ENCODE data around the gene PKNOX2. TPM values are rescaled to one million over a fixed set of nuclear protein-coding genes. Genes with fewer than 3 reads are reported as not detected.
A peak's percentile ranks its signal among the peaks of the same experiment; 100 is the strongest.

The PKNOX2 gene
- total RNA-seq, 1 experiment from 2014 or later: 15.3 TPM

- H3K27me3 ChIP-seq: no peaks in the 10 kb centered on the region
- DNase-seq: no peak
- H3K4me3 ChIP-seq: no peak overlapping the region
- no peaks in the 10 kb centered on the region for H3K9me3 ChIP-seq
- H3K36me3 ChIP-seq: peaks cover 9% of the 10 kb centered on the region
Measured at GRCh38 chr11:125179895-125180294, 15.3 kb downstream of the PKNOX2 start.

GRCh38 chr11:125180413-125181305 is 16.1 kb downstream of the PKNOX2 start:
- DNase-seq: peak; percentile 37
- no peak overlapping the region for H3K4me3 ChIP-seq
- peaks cover 14% of the 10 kb centered on the region for H3K36me3 ChIP-seq
- no peaks in the 10 kb centered on the region for H3K9me3 ChIP-seq
- no peaks in the 10 kb centered on the region for H3K27me3 ChIP-seq

- Histone ChIP-seq H3K4me3 (no peak overlapping the region), H3K9me3 (peaks cover 8% of the 10 kb centered on the region), H3K27me3 (no peaks in the 10 kb centered on the region), H3K36me3 (peaks cover 20% of the 10 kb centered on the region)
- DNase-seq: no peak
Measured at GRCh38 chr11:125182573-125182972, 18.0 kb downstream of the PKNOX2 start.

GRCh38 chr11:125183641-125184040 is 19.1 kb downstream of the PKNOX2 start:
- H3K9me3 ChIP-seq: peaks cover 8% of the 10 kb centered on the region
- DNase-seq: no peak

GRCh38 chr11:125188021-125188420 is 23.5 kb downstream of the PKNOX2 start:
- H3K9me3 ChIP-seq: peaks cover 8% of the 10 kb centered on the region
- no peak for DNase-seq

More at GRCh38 chr11:125183641-125184040, 19.1 kb downstream of the PKNOX2 start:
- Histone ChIP-seq H3K4me3 (no peak overlapping the region), H3K36me3 (peaks cover 20% of the 10 kb centered on the region), H3K27me3 (no peaks in the 10 kb centered on the region)

GRCh38 chr11:125190566-125190965 is 26.0 kb downstream of the PKNOX2 start:
- no peak overlapping the region for H3K4me3 ChIP-seq
- no peaks in the 10 kb centered on the region for H3K27me3 ChIP-seq
- DNase-seq: no peak

More at GRCh38 chr11:125188021-125188420, 23.5 kb downstream of the PKNOX2 start:
- Histone ChIP-seq H3K36me3 (peaks cover 30% of the 10 kb centered on the region), H3K4me3 (no peak overlapping the region), H3K27me3 (no peaks in the 10 kb centered on the region)

GRCh38 chr11:125192183-125192582 is 27.6 kb downstream of the PKNOX2 start:
- H3K4me3 ChIP-seq: no peak overlapping the region
- DNase-seq: no peak
- H3K9me3 ChIP-seq: no peaks in the 10 kb centered on the region
- peaks cover 17% of the 10 kb centered on the region for H3K36me3 ChIP-seq
- no peaks in the 10 kb centered on the region for H3K27me3 ChIP-seq

More at GRCh38 chr11:125190566-125190965, 26.0 kb downstream of the PKNOX2 start:
- Histone ChIP-seq H3K36me3 (peaks cover 27% of the 10 kb centered on the region), H3K9me3 (peaks cover 8% of the 10 kb centered on the region)

GRCh38 chr11:125192717-125193415 is 28.3 kb downstream of the PKNOX2 start:
- DNase-seq: no peak
- Histone ChIP-seq H3K27me3 (no peaks in the 10 kb centered on the region), H3K36me3 (peaks cover 17% of the 10 kb centered on the region), H3K4me3 (no peak overlapping the region), H3K9me3 (no peaks in the 10 kb centered on the region)

- H3K9me3 ChIP-seq: no peaks in the 10 kb centered on the region
- H3K4me3 ChIP-seq: no peak overlapping the region
- DNase-seq: no peak
- peaks cover 17% of the 10 kb centered on the region for H3K36me3 ChIP-seq
- H3K27me3 ChIP-seq: no peaks in the 10 kb centered on the region
Measured at GRCh38 chr11:125193416-125193726, 28.8 kb downstream of the PKNOX2 start.

- Histone ChIP-seq H3K4me3 (no peak overlapping the region), H3K9me3 (no peaks in the 10 kb centered on the region), H3K36me3 (peaks cover 17% of the 10 kb centered on the region), H3K27me3 (no peaks in the 10 kb centered on the region)
- DNase-seq: no peak
Measured at GRCh38 chr11:125193841-125194240, 29.3 kb downstream of the PKNOX2 start.

- Histone ChIP-seq H3K27me3 (no peaks in the 10 kb centered on the region), H3K4me3 (no peak overlapping the region), H3K9me3 (no peaks in the 10 kb centered on the region), H3K36me3 (peaks cover under 1% of the 10 kb centered on the region; the same call in 1 of the 2 replicates)
- DNase-seq: no peak
Measured at GRCh38 chr11:125199915-125200314, 35.4 kb downstream of the PKNOX2 start.

- Histone ChIP-seq H3K27me3 (no peaks in the 10 kb centered on the region), H3K9me3 (no peaks in the 10 kb centered on the region), H3K4me3 (no peak overlapping the region), H3K36me3 (no peaks in the 10 kb centered on the region; the same call in 1 of the 2 replicates)
- DNase-seq: no peak
Measured at GRCh38 chr11:125200441-125200840, 35.9 kb downstream of the PKNOX2 start.

GRCh38 chr11:125201525-125202141 is 37.1 kb downstream of the PKNOX2 start:
- H3K4me3 ChIP-seq: no peak overlapping the region
- no peaks in the 10 kb centered on the region for H3K27me3 ChIP-seq
- no peaks in the 10 kb centered on the region for H3K9me3 ChIP-seq
- DNase-seq: no peak
- no peaks in the 10 kb centered on the region; the same call in 1 of the 2 replicates for H3K36me3 ChIP-seq

GRCh38 chr11:125202362-125202880 is 37.9 kb downstream of the PKNOX2 start:
- Histone ChIP-seq H3K27me3 (no peaks in the 10 kb centered on the region), H3K4me3 (no peak overlapping the region), H3K9me3 (no peaks in the 10 kb centered on the region), H3K36me3 (no peaks in the 10 kb centered on the region; the same call in 1 of the 2 replicates)
- DNase-seq: no peak

GRCh38 chr11:125202977-125203376 is 38.4 kb downstream of the PKNOX2 start:
- Histone ChIP-seq H3K4me3 (no peak overlapping the region), H3K27me3 (no peaks in the 10 kb centered on the region), H3K36me3 (no peaks in the 10 kb centered on the region; the same call in 1 of the 2 replicates), H3K9me3 (no peaks in the 10 kb centered on the region)
- DNase-seq: no peak

GRCh38 chr11:125207866-125208425 is 43.4 kb downstream of the PKNOX2 start:
- Histone ChIP-seq H3K27me3 (no peaks in the 10 kb centered on the region), H3K4me3 (no peak overlapping the region), H3K36me3 (no peaks in the 10 kb centered on the region; the same call in none of the 2 replicates), H3K9me3 (no peaks in the 10 kb centered on the region)
- no peak for DNase-seq
